Cardiac fibroblast (primary cell): ENCODE results near the gene PGA4.
"Not testable (repeated sequence)": the region's sequence is repeated elsewhere in the genome, so short reads cannot be mapped to it uniquely, and the experiment has no call there.

Experiments used
- DNase-seq, 2 donors: peaks; one replicate each; pipeline versions ENCODE4 v3.0.0 to v3.0.0-alpha.2; 2010; ENCODE audit warnings: low read depth in 2 of 2
- H3K4me3 ChIP-seq, 2 donors: replicated peaks in 1 of 2; 1 replicate in 1 of 2; 2 replicates in 1 of 2; pipeline ENCODE4 v1.5.1; 2011; ENCODE audit warnings: low read depth in 2 of 2, low read length in 2 of 2, mild to moderate bottlenecking in 2 of 2, moderate library complexity in 1 of 2
- CTCF ChIP-seq: IDR thresholded peaks from one replicate; pipeline ENCODE4 v1.5.1; 2011; ENCODE audit warnings: low read depth, mild to moderate bottlenecking, low read length, inconsistent platforms

The PGA4 gene

GRCh38 chr11:61194981-61195695, 27.0 kb upstream of the PGA4 start:
- no peak for TF ChIP-seq CTCF
- no peak for DNase-seq
- no peak overlapping the region for H3K4me3 ChIP-seq

- TF ChIP-seq CTCF, result no peak
- no peak overlapping the region for H3K4me3 ChIP-seq
- DNase-seq, result no peak
These were observed 26.4 kb upstream of the PGA4 start for GRCh38 chr11:61195719-61196118.

GRCh38 chr11:61198361-61198760, 23.8 kb upstream of the PGA4 start:
- TF ChIP-seq CTCF, result no peak
- H3K4me3 ChIP-seq, result no peak overlapping the region
- DNase-seq, result no peak

- no peak for DNase-seq
- TF ChIP-seq CTCF, result no peak
- H3K4me3 ChIP-seq, result no peak overlapping the region
These were observed 23.1 kb upstream of the PGA4 start for GRCh38 chr11:61198948-61199523.

- no peak for TF ChIP-seq CTCF
- no peak overlapping the region for H3K4me3 ChIP-seq
- no peak for DNase-seq
These were observed 20.7 kb upstream of the PGA4 start for GRCh38 chr11:61201476-61201875.

GRCh38 chr11:61202950-61203746, 19.0 kb upstream of the PGA4 start, which contains the start of gene PGA3:
PGA3 (plus strand) TSS chr11:61203515; CDS start chr11:61203565, 50 bp downstream.
- not testable (repeated sequence) for H3K4me3 ChIP-seq, DNase-seq

- DNase-seq, result not testable (repeated sequence)
These were observed 18.3 kb upstream of the PGA4 start for GRCh38 chr11:61203873-61204272.

GRCh38 chr11:61204502-61205059, 17.6 kb upstream of the PGA4 start:
- not testable (repeated sequence) for H3K4me3 ChIP-seq, DNase-seq

More at GRCh38 chr11:61203873-61204272, 18.3 kb upstream of the PGA4 start:
- not testable (repeated sequence) for H3K4me3 ChIP-seq

- H3K4me3 ChIP-seq, result not testable (repeated sequence)
These were observed 14.4 kb upstream of the PGA4 start for GRCh38 chr11:61207636-61208310.

GRCh38 chr11:61210629-61211028, 11.5 kb upstream of the PGA4 start:
- not testable (repeated sequence) for H3K4me3 ChIP-seq, DNase-seq

More at GRCh38 chr11:61207636-61208310, 14.4 kb upstream of the PGA4 start:
- not testable (repeated sequence) for DNase-seq
